HUES48 (cell line): ENCODE data around the gene YIPF7.

Source experiments
- H3K27ac ChIP-seq: one replicate; pipeline ENCODE4 v1.7.0; 2013; ENCODE audit warnings: low read depth, low read length, inconsistent platforms
- H3K27me3 ChIP-seq: 2 replicates; pipeline ENCODE4 v1.6.1; 2013; ENCODE audit warnings: mild to moderate bottlenecking, low read length; ENCODE audit not compliant: control insufficient read depth, insufficient read depth
- H3K36me3 ChIP-seq: 2 replicates; pipeline ENCODE4 v1.6.1; 2013; ENCODE audit warnings: low read length; ENCODE audit not compliant: control insufficient read depth, insufficient read depth
- H3K4me1 ChIP-seq: 2 replicates; pipeline ENCODE4 v1.6.1; 2013; ENCODE audit warnings: mild to moderate bottlenecking, low read length; ENCODE audit not compliant: control insufficient read depth, insufficient read depth
- H3K4me3 ChIP-seq: 2 replicates; pipeline ENCODE4 v1.5.1; 2013; ENCODE audit warnings: mild to moderate bottlenecking, low read depth, low read length
- H3K9ac ChIP-seq: 2 replicates; pipeline ENCODE4 v1.6.1; 2013; ENCODE audit warnings: mild to moderate bottlenecking, low read depth, low read length, moderate library complexity
- H3K9me3 ChIP-seq: 2 replicates; pipeline ENCODE4 v1.6.1; 2013; ENCODE audit warnings: low read length; ENCODE audit not compliant: control insufficient read depth, insufficient read depth

The YIPF7 gene

GRCh38 chr4:44616621-44617020 is 34.8 kb downstream of the YIPF7 start:
- no peak overlapping the region for H3K4me3 ChIP-seq
- H3K4me1 ChIP-seq = no peaks in the 10 kb centered on the region
- H3K9me3 ChIP-seq = no peaks in the 10 kb centered on the region
- no peak overlapping the region for H3K27ac ChIP-seq
- H3K27me3 ChIP-seq = no peaks in the 10 kb centered on the region
- H3K36me3 ChIP-seq = no peaks in the 10 kb centered on the region
- H3K9ac ChIP-seq = no peak overlapping the region

- Histone ChIP-seq H3K9me3 (no peaks in the 10 kb centered on the region), H3K36me3 (no peaks in the 10 kb centered on the region), H3K4me3 (no peak overlapping the region)
These were observed 68.0 kb downstream of the YIPF7 start for GRCh38 chr4:44583393-44583792.

GRCh38 chr4:44580231-44580630 is 71.2 kb downstream of the YIPF7 start:
- Histone ChIP-seq H3K4me1 (no peaks in the 10 kb centered on the region), H3K9ac (no peak overlapping the region), H3K27ac (no peak overlapping the region), H3K36me3 (no peaks in the 10 kb centered on the region), H3K4me3 (no peak overlapping the region), H3K9me3 (no peaks in the 10 kb centered on the region), H3K27me3 (no peaks in the 10 kb centered on the region)

More at GRCh38 chr4:44583393-44583792, 68.0 kb downstream of the YIPF7 start:
- Histone ChIP-seq H3K9ac (no peak overlapping the region), H3K27ac (no peak overlapping the region), H3K4me1 (no peaks in the 10 kb centered on the region), H3K27me3 (no peaks in the 10 kb centered on the region)

GRCh38 chr4:44578954-44579353 is 72.5 kb downstream of the YIPF7 start:
- no peak overlapping the region for H3K9ac ChIP-seq
- no peak overlapping the region for H3K27ac ChIP-seq
- no peaks in the 10 kb centered on the region for H3K4me1 ChIP-seq
- no peaks in the 10 kb centered on the region for H3K27me3 ChIP-seq
- no peaks in the 10 kb centered on the region for H3K9me3 ChIP-seq
- H3K4me3 ChIP-seq = no peak overlapping the region
- no peaks in the 10 kb centered on the region for H3K36me3 ChIP-seq
